ENCODE measurements around the gene SNPH. TPM values are rescaled to one million over a fixed set of nuclear protein-coding genes. Genes with fewer than 3 reads are reported as not detected.

SNPH gene
- total RNA-seq, 4 donors from 2014 or later: 1.5 to 2.0 (median 1.7) TPM

DNA sequence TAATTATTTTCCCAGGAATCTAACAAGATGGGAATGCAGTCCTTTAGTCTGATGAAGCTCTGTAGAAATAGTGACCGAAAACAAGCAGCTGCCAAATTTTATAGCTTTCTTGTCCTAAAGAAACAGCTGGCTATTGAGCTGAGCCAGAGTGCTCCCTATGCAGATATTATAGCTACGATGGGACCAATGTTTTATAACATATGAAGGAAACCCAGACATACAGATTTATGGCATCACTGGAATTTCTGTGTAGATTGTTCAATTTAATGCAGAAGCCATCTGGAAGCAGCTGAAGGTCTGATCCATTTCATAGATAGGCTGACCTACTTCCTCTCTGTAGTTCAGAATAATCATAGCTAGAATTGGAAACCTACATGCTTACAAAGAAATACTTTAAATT, 11.8 kb upstream of the SNPH start:
- no peak for TF ChIP-seq CTCF (IDR thresholded peaks at IDR 0.05; ENCODE audit: low read depth)

DNA sequence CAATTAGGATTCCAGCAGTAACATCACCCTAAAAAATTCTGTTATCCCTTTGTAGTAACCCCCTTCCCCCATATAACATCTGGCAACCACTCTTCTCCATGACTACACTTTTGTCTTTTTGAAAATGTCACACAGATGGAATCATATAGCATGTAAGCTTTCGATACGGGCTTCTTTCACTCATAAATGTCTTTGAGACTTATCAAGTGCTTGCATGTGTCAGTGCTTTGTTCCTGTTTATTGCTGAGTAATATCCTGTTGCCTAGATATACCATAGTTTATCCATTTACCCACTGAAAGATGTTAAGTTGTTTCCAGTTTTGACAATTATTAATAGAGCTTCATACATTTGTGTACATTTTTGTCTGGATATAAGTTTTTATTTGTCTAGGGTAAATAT, 10.4 kb upstream of the SNPH start:
- no peak for TF ChIP-seq CTCF (IDR thresholded peaks at IDR 0.05; ENCODE audit: low read depth)

GRCh38 chr20:1263853-1264252, 2.2 kb upstream of the SNPH start:
- TF ChIP-seq CTCF (IDR thresholded peaks at IDR 0.05; ENCODE audit: low read depth): no peak

DNA sequence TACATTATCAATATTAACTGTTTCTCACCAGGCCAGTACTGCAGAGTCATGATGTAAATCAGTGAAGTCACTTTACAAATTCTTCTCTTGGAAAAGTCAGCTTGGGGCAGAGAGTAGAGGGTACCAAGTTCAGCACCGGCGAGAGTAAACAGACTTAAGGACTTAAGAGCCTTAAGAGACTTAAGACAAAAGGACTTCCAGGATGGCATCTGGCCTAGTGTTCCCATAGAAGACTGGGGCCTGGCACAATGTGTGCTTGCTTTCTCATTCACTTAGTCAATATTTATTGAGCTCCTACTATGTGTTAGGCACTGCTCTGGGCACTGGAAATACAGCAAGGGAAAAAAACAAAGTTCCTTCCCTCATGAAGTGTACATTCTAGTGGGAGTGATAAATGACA, 1.4 kb upstream of the SNPH start:
- TF ChIP-seq CTCF (IDR thresholded peaks at IDR 0.05; ENCODE audit: low read depth): no peak

DNA sequence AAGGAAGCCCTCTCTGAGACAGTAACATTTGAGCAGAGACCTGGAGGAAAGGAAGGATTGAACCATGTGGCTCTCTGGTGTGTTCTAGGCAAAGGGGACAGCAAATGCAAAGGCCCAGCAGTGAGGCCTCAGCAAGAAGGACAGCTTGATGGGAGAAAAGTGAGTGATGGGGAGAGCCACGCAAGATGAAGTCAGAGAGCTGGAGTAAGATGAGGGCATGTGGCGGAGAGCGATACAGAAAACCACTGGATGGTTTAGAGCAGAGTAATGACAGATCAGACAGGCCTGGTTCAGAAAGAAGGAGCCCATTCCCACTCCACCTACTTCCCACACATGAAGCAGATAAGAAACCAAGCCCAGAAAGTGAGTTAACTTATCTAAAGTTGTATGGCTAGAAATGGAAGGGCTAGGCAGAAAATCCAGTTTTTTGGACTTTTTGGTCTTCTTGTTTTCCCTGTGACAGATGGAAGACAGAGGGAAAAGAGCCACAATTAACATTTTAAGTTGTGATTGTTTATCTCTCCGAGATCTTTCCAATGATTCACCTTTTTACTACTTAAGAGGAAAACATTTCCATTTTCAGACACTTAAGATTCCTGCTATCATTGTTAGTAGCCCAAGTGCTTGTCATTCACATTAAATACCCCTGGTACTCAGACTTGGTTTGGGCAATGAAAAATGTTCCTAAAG, 723 bp upstream of the SNPH start:
- no peak for TF ChIP-seq CTCF (IDR thresholded peaks at IDR 0.05; ENCODE audit: low read depth)

DNA sequence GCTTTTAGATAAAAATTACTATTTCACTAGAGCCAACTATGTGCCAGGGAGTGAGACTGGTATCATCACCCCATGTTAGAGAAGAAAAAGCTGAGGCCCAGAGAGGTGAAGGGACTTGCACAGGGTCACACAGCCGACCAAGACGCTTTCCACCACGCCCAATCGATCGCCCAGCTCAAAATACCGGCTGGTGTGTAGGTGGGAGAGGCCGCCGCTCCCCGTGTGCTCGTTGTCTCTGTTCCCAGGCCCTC, 253 bp upstream of the SNPH start:
- no peak for TF ChIP-seq CTCF (IDR thresholded peaks at IDR 0.05; ENCODE audit: low read depth)

- TF ChIP-seq CTCF (IDR thresholded peaks at IDR 0.05; ENCODE audit: low read depth): no peak
Observed at GRCh38 chr20:1267161-1267560, 1.1 kb downstream of the SNPH start.

Data from subcutaneous adipose tissue (tissue), 4 donors.